Measurements from ENCODE around the gene POLK. TPM values are rescaled to one million over a fixed set of nuclear protein-coding genes. Genes with fewer than 3 reads are reported as not detected.

The POLK gene
- total and polyA plus RNA-seq, 2 of the 8 experiments (the other 6 are each of a cell fraction or from before 2014, with no cell fraction given) = 2.0 to 9.0 TPM

DNA sequence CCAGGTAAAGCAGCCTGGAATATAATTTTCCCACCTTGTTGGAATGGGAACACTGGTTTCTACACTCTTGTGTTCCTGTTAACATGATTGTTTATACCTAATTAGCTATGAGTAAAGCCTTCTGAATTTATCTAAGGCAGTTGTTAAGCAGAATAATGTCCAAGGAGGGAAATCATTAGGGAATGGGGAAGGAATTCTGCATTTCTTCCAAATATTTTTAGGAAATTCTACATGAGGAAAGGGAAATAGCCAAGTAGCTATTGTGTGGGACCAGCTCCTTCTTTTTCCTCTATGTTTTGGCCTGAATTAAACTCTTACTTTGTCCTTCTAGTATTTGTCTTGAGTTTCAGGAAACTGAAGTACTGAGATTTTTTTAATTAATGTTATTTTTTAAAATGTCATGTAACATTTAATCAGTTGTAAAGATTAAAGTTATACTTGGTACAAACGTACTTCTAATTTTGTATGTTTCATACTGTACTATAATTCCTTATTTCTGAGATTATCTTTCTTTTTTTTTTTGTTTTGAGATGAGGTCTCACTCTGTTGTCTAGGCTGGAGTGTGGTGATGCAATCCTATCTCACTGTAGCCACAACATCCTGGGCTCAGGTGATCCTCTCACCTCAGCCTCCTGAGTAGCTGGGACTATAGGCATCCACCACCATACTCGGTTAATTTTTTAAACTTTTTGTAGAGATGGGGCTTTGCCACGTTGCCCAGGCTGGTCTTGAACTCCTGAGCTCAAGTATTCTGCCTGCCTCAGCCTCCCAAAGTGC, 128.0 kb downstream of the POLK start:
- Histone ChIP-seq H4K20me1 (replicated peaks in 1 of 2; ENCODE audit: control insufficient read depth in 1 of 2, insufficient read depth in 2 of 2, low read length in 2 of 2) (no peaks in the 10 kb centered on the region), H3K4me2 (ENCODE audit: insufficient read depth in 1 of 2, low read depth in 2 of 2, low read length in 2 of 2) (no peak overlapping the region), H2BK20ac (ENCODE audit: low read length) (no peak overlapping the region), H3K79me1 (ENCODE audit: low read depth, low read length) (no peaks in the 10 kb centered on the region), H3K56ac (replicated peaks; ENCODE audit: insufficient read length, low read depth, low read length) (no peak overlapping the region), H3K14ac (ENCODE audit: insufficient read length) (no peak overlapping the region), H3K23me2 (ENCODE audit: low read depth, low read length) (no peaks in the 10 kb centered on the region; the same call in 1 of the 2 replicates), H2BK5ac (ENCODE audit: low read depth, low read length) (no peak overlapping the region), H3K23ac (ENCODE audit: insufficient read length) (no peak overlapping the region), H2AFZ (ENCODE audit: low read length) (no peak overlapping the region), H3K9me3 (ENCODE audit: insufficient read depth in 2 of 2, low read depth in 1 of 2, low read length in 1 of 2) (no peaks in the 10 kb centered on the region), H3K4me1 (replicated peaks in 1 of 4; ENCODE audit: control insufficient read depth in 3 of 4, insufficient read depth in 4 of 4, low read length in 3 of 4) (no peaks in the 10 kb centered on the region), H4K8ac (ENCODE audit: extremely low read depth, insufficient read depth, low read length) (no peak overlapping the region), H3K4me3 (ENCODE audit: extremely low read depth in 1 of 4, insufficient read depth in 2 of 4, low read depth in 3 of 4, low read length in 4 of 4) (no peak overlapping the region), H2BK15ac (ENCODE audit: low read length) (no peak overlapping the region), H3K79me2 (ENCODE audit: control insufficient read depth in 1 of 2, insufficient read depth in 2 of 2, low read length in 2 of 2) (no peaks in the 10 kb centered on the region), H3K9ac (replicated peaks in 1 of 4; ENCODE audit: extremely low read depth in 1 of 4, low read depth in 3 of 4, low read length in 3 of 4) (no peak overlapping the region), H3K4ac (replicated peaks; ENCODE audit: insufficient read length, low read depth, low read length) (no peak overlapping the region), H2AK5ac (ENCODE audit: low read depth, low read length) (no peak overlapping the region), H2BK12ac (ENCODE audit: low read depth, low read length) (no peak overlapping the region), H3K36me3 (ENCODE audit: control insufficient read depth in 2 of 4, insufficient read depth in 4 of 4, low read length in 3 of 4) (no peaks in the 10 kb centered on the region), H2BK120ac (replicated peaks; ENCODE audit: low read depth, low read length) (no peak overlapping the region), H3K18ac (ENCODE audit: extremely low read depth, low read length) (no peak overlapping the region), H3K27ac (ENCODE audit: low read depth, low read length) (no peak overlapping the region), H4K91ac (replicated peaks; ENCODE audit: insufficient read length, low read length) (no peak overlapping the region), H3K27me3 (replicated peaks in 1 of 4; ENCODE audit: control insufficient read depth in 3 of 4, extremely low read depth in 1 of 4, insufficient read depth in 3 of 4, low read length in 3 of 4) (peaks cover 0 to 2% (median 0%) of the 10 kb centered on the region in 4 experiments; a peak in 2 of 7 replicates), H4K5ac (ENCODE audit: insufficient read length, low read depth, low read length) (no peak overlapping the region)
- DNase-seq (ENCODE audit: low read depth in 1 of 2, low spot score in 2 of 2) = no peak
- POLR2A ChIA-PET (ENCODE audit: partially characterized antibody) = no interaction called here
- 93% methylated on average over 3 of the region's 3 CpGs; no CpG with 5 or more reads in 1 of the 2 experiments for WGBS, 2 experiments (ENCODE audit: extremely low coverage in 1 of 2, insufficient coverage in 1 of 2, insufficient read length in 1 of 2, insufficient replicate concordance in 2 of 2, low coverage in 1 of 2, low lambda C conversion rate in 2 of 2, missing lambda C conversion rate in 1 of 2)
- FAIRE-seq = no peak
- CTCF ChIA-PET (ENCODE audit: partially characterized antibody) = interaction anchor here (0.6 to 0.9 kb wide), 4 partner anchors 41 to 274 kb away, joined by 3 to 5 read pairs (median 3); no protein-coding TSS in a partner anchor
- TF ChIP-seq CEBPB (IDR thresholded peaks at IDR 0.05; ENCODE audit: low read depth, low read length) = peak; percentile 19; the same call in 1 of the 2 replicates
- TF ChIP-seq, protein P1, sequence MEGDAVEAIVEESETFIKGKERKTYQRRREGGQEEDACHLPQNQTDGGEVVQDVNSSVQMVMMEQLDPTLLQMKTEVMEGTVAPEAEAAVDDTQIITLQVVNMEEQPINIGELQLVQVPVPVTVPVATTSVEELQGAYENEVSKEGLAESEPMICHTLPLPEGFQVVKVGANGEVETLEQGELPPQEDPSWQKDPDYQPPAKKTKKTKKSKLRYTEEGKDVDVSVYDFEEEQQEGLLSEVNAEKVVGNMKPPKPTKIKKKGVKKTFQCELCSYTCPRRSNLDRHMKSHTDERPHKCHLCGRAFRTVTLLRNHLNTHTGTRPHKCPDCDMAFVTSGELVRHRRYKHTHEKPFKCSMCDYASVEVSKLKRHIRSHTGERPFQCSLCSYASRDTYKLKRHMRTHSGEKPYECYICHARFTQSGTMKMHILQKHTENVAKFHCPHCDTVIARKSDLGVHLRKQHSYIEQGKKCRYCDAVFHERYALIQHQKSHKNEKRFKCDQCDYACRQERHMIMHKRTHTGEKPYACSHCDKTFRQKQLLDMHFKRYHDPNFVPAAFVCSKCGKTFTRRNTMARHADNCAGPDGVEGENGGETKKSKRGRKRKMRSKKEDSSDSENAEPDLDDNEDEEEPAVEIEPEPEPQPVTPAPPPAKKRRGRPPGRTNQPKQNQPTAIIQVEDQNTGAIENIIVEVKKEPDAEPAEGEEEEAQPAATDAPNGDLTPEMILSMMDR (IDR thresholded peaks at IDR 0.05; ENCODE audit: control extremely low read depth in 1 of 3, insufficient read depth in 1 of 3, low read depth in 1 of 3, low read length in 3 of 3) = no peak
